ENCODE measurements around the gene PHAF1. TPM values are rescaled to one million over a fixed set of nuclear protein-coding genes. Genes with fewer than 3 reads are reported as not detected.

Gene PHAF1
- total and polyA plus RNA-seq, 2 donors (not counting 1 experiment from before 2014, with no cell fraction given): 18.8 to 20.7 TPM

DNA sequence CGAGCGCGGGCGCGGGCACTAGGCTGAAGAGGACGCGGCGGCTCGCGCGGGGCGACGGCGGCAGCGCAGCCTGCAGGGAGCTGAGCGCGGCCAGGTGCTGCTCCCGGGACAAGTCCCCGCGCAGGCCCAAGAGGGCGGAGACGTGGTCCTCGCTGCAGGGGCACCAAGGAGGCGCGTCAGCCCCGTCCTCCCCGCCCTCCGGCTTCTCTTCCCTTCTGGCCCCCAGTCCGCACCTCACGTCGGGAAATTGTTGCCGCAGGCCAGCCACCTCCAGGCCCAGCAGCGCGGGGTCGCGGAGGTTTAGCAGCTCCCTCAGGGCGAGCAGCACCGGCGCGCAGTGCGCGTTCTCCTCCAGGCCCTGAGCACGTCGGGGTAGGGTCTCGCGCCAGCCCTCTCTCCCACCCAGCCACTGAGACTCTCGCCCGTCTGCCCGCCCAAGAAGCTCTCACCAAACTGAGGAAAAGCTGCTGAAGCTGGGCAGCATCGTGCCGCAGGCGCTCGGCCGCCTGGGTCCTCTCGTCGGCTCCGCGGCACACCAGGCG lies 74.8 kb downstream of the PHAF1 start:
- H3K27ac Mint-ChIP-seq: peak overlapping the region; percentile 50
- ChIA-PET POLR2A (interaction anchor here (0.6 kb wide), 1 partner anchor 57 kb away, joined by 3 read pairs; no protein-coding TSS in a partner anchor), CTCF (interaction anchor here (0.7 to 2.5 kb wide), 25 partner anchors 8 to 240 kb away, joined by 3 to 27 read pairs (median 5); partner anchors contain the start of genes FBXL8, FHOD1, NOL3 and SLC9A5)
- no peaks in the 10 kb centered on the region for H3K9me3 Mint-ChIP-seq (ENCODE audit: insufficient read depth)
- TF ChIP-seq EZH2 (IDR thresholded peaks at IDR 0.05; ENCODE audit: borderline replicate concordance, insufficient read depth, low read depth, low read length, poor library complexity, severe bottlenecking): no peak
- TF ChIP-seq, protein P1, sequence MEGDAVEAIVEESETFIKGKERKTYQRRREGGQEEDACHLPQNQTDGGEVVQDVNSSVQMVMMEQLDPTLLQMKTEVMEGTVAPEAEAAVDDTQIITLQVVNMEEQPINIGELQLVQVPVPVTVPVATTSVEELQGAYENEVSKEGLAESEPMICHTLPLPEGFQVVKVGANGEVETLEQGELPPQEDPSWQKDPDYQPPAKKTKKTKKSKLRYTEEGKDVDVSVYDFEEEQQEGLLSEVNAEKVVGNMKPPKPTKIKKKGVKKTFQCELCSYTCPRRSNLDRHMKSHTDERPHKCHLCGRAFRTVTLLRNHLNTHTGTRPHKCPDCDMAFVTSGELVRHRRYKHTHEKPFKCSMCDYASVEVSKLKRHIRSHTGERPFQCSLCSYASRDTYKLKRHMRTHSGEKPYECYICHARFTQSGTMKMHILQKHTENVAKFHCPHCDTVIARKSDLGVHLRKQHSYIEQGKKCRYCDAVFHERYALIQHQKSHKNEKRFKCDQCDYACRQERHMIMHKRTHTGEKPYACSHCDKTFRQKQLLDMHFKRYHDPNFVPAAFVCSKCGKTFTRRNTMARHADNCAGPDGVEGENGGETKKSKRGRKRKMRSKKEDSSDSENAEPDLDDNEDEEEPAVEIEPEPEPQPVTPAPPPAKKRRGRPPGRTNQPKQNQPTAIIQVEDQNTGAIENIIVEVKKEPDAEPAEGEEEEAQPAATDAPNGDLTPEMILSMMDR (IDR thresholded peaks at IDR 0.05): no peak
- H3K4me3 Mint-ChIP-seq: peak overlapping the region; percentile 93
- Histone ChIP-seq H3K27ac (ENCODE audit: low read length in 2 of 2) (no peak overlapping the region), H3K27me3 (replicated peaks in 1 of 4; ENCODE audit: control extremely low read depth in 1 of 4, control insufficient read depth in 3 of 4, insufficient read depth in 4 of 4, low read length in 3 of 4) (peaks cover 0 to 34% (median 6%) of the 10 kb centered on the region in 4 experiments), H3K9me3 (ENCODE audit: control extremely low read depth in 1 of 3, control insufficient read depth in 2 of 3, insufficient read depth in 1 of 3, low read length in 2 of 3) (peaks cover 0 to 3% (median 0%) of the 10 kb centered on the region in 3 donors), H3K9ac (ENCODE audit: low read length) (peak overlapping the region; percentile 86), H2AFZ (ENCODE audit: insufficient read depth, low read depth, low read length, poor library complexity, severe bottlenecking) (peak overlapping the region; percentile 88), H3K79me2 (ENCODE audit: control insufficient read depth, insufficient read depth, low read length) (no peaks in the 10 kb centered on the region), H3K4me1 (ENCODE audit: control insufficient read depth in 2 of 2, insufficient read depth in 2 of 2, low read length in 2 of 2) (peaks cover 20 to 22% of the 10 kb centered on the region in 2 donors), H3K4me3 (ENCODE audit: control extremely low read depth in 1 of 5, extremely low read depth in 1 of 5, insufficient read depth in 1 of 5, low read depth in 2 of 5, low read length in 4 of 5) (peak overlapping the region in 4 of 5 experiments; percentile 66 to 95 (median 72)), H3K4me2 (replicated peaks; ENCODE audit: low read depth, low read length, poor library complexity, severe bottlenecking) (peak overlapping the region; percentile 99), H4K20me1 (ENCODE audit: control insufficient read depth, insufficient read depth, low read length, poor library complexity, severe bottlenecking) (no peaks in the 10 kb centered on the region), H3K36me3 (replicated peaks in 1 of 2; ENCODE audit: control extremely low read depth in 1 of 2, control insufficient read depth in 1 of 2, extremely low read depth in 1 of 2, insufficient read depth in 2 of 2, low read length in 1 of 2) (no peaks in the 10 kb centered on the region)
- peaks cover 13% of the 10 kb centered on the region for H3K4me1 Mint-ChIP-seq
- intact Hi-C loops (cut with micrococcal nuclease): loop anchor here (1.0 to 2.0 kb wide), 3 partner anchors 62 to 237 kb away; partner anchors contain the start of genes FHOD1 and PHAF1
- WGBS (ENCODE audit: insufficient coverage): 12% methylated on average over 54 of the region's 59 CpGs
- ATAC-seq (ENCODE audit: low read depth) (no peak), DNase-seq (no peak)
- H3K27me3 Mint-ChIP-seq: peaks cover 11% of the 10 kb centered on the region
